Sigmoid colon (tissue), 7 donors: ENCODE results near the gene FOXG1. TPM values are rescaled to one million over a fixed set of nuclear protein-coding genes. Genes with fewer than 3 reads are reported as not detected.

Source experiments
- DNase-seq: peaks from one replicate; pipeline ENCODE4 v3.0.0-alpha.2; 2019
- H3K27ac ChIP-seq, 4 donors: fragments of 200-600 bp; sonication (generic); one replicate each; pipeline ENCODE4 v1.5.1; 2016 to 2019; ENCODE audit warnings: mild to moderate bottlenecking in 1 of 4
- H3K27me3 ChIP-seq, 3 donors: fragments of 200-600 bp; sonication (generic); one replicate each; pipeline ENCODE4 v1.5.1; 2019; ENCODE audit warnings: mild to moderate bottlenecking in 1 of 3
- H3K36me3 ChIP-seq, 4 donors: fragments of 200-600 bp; sonication (generic); one replicate each; pipeline ENCODE4 v1.5.1; 2016 to 2019
- H3K4me1 ChIP-seq, 4 donors: fragments of 200-600 bp; sonication (generic); one replicate each; pipeline ENCODE4 v1.5.1; 2017 to 2019
- H3K4me3 ChIP-seq, 4 donors: fragments of 200-600 bp; sonication (generic); one replicate each; pipeline ENCODE4 v1.5.1; 2017 to 2019; ENCODE audit warnings: mild to moderate bottlenecking in 2 of 4, moderate library complexity in 1 of 4
- H3K9me3 ChIP-seq, 4 donors: fragments of 200-600 bp in 3 of 4; sonication (generic) in 3 of 4; one replicate each; pipeline versions ENCODE4 v1.5.1 to v1.6.1; 2013 to 2019
- CTCF ChIP-seq, 4 experiments: fragments of 450-650 bp in 3 of 4; fragments of 200-600 bp in 1 of 4; IDR thresholded peaks; one replicate each; pipeline ENCODE4 v1.5.1; 2016 to 2019; ENCODE audit warnings: antibody characterized with exemption in 4 of 4, mild to moderate bottlenecking in 3 of 4, moderate library complexity in 2 of 4
- EP300 ChIP-seq, 4 donors: sonication (generic); formaldehyde crosslinking; IDR thresholded peaks; one replicate each; pipeline ENCODE4 v1.6.1; 2017; ENCODE audit warnings: antibody characterized with exemption in 4 of 4
- POLR2A ChIP-seq, 2 donors: fragments of 450-650 bp; IDR thresholded peaks; one replicate each; pipeline ENCODE4 v1.6.1; 2016; ENCODE audit warnings: antibody characterized with exemption in 2 of 2, mild to moderate bottlenecking in 2 of 2, moderate library complexity in 2 of 2
- POLR2AphosphoS5 ChIP-seq, 4 donors: sonication (generic); formaldehyde crosslinking; IDR thresholded peaks; one replicate each; pipeline ENCODE4 v1.6.1; 2017; ENCODE audit warnings: antibody characterized with exemption in 4 of 4
- WGBS, 2 donors: extraction: QIAGEN DNeasy Blood & Tissue Kit; methylation state at CpG; one replicate each; pipeline ENCODE4 v1.1.7; 2013; 5-methylcytosine and 5-hydroxymethylcytosine counted together
- intact Hi-C: fragments of 100-400 bp; cut with DNase I; formaldehyde crosslinking; loops from one replicate; pipeline ENCODE4 v1.15.1; 2023
- polyA plus RNA-seq, 3 donors: library from polyadenylated mRNA; stranded (reverse); fragments of 200-250 nt; gene quantifications; one replicate each; pipeline ENCODE4 v1.2.3, GENCODE V29; 2013
- total RNA-seq, 4 donors: library from RNA; depleted of rRNA; stranded (reverse); fragments of >200 nt; gene quantifications; one replicate each; pipeline ENCODE4 v1.1.0, GENCODE V29; 2016
- donor health status: healthy with polysubstance abuse.
- donor health status: Bipolar disorder and iron deficiency.
- donor health status: healthy.

The FOXG1 gene
- total and polyA plus RNA-seq, 7 donors, result 0.03 TPM; not detected in 6

- 5% methylated on average over 23 of the region's 23 CpGs for WGBS, 2 donors
- Histone ChIP-seq H3K4me1 (peaks cover 0 to 20% (median 13%) of the 10 kb centered on the region in 4 donors), H3K27ac (no peak overlapping the region), H3K27me3 (peaks cover 38 to 94% (median 75%) of the 10 kb centered on the region in 3 donors), H3K9me3 (no peaks in the 10 kb centered on the region), H3K36me3 (no peaks in the 10 kb centered on the region), H3K4me3 (no peak overlapping the region)
- intact Hi-C loops, result loop anchor here (10.0 kb wide), 2 partner anchors 1458 to 1518 kb away; no protein-coding TSS in a partner anchor
- TF ChIP-seq CTCF (IDR thresholded peaks at IDR 0.05), result peak in 2 of 4 experiments; percentile 17 to 28
- TF ChIP-seq EP300 (IDR thresholded peaks at IDR 0.05), result no peak
- no peak for DNase-seq
Measured at GRCh38 chr14:28756884-28757570, 9.6 kb upstream of the FOXG1 start.

- Histone ChIP-seq H3K4me1 (peaks cover 0 to 20% (median 13%) of the 10 kb centered on the region in 4 donors), H3K4me3 (no peak overlapping the region), H3K9me3 (no peaks in the 10 kb centered on the region), H3K27me3 (peaks cover 38 to 95% (median 82%) of the 10 kb centered on the region in 3 donors), H3K27ac (no peak overlapping the region), H3K36me3 (no peaks in the 10 kb centered on the region)
- WGBS, 2 donors, result 16 to 18% methylated on average over 7 of the region's 7 CpGs
- no peak for DNase-seq
- intact Hi-C loops, result loop anchor here (10.0 kb wide), 2 partner anchors 1457 to 1517 kb away; no protein-coding TSS in a partner anchor
- TF ChIP-seq EP300 (IDR thresholded peaks at IDR 0.05) (no peak), POLR2A (IDR thresholded peaks at IDR 0.05) (no peak), POLR2AphosphoS5 (IDR thresholded peaks at IDR 0.05) (no peak), CTCF (IDR thresholded peaks at IDR 0.05) (no peak)
Measured at GRCh38 chr14:28757786-28758185, 8.8 kb upstream of the FOXG1 start.

GRCh38 chr14:28758253-28758884 lies 8.2 kb upstream of the FOXG1 start:
- no peak for DNase-seq
- intact Hi-C loops, result loop anchor here (10.0 kb wide), 2 partner anchors 1456 to 1516 kb away; no protein-coding TSS in a partner anchor
- no peak overlapping the region for H3K4me3 ChIP-seq
- 6 to 9% methylated on average over 12 of the region's 12 CpGs for WGBS, 2 donors
- no peaks in the 10 kb centered on the region for H3K9me3 ChIP-seq
- H3K27ac ChIP-seq, result no peak overlapping the region
- peaks cover 0 to 20% (median 13%) of the 10 kb centered on the region in 4 donors for H3K4me1 ChIP-seq
- TF ChIP-seq EP300 (IDR thresholded peaks at IDR 0.05) (no peak), POLR2AphosphoS5 (IDR thresholded peaks at IDR 0.05) (no peak), POLR2A (IDR thresholded peaks at IDR 0.05) (no peak), CTCF (IDR thresholded peaks at IDR 0.05) (no peak)
- no peaks in the 10 kb centered on the region for H3K36me3 ChIP-seq
- peaks cover 38 to 100% (median 88%) of the 10 kb centered on the region in 3 donors for H3K27me3 ChIP-seq

- TF ChIP-seq POLR2A (IDR thresholded peaks at IDR 0.05) (no peak), EP300 (IDR thresholded peaks at IDR 0.05) (no peak), POLR2AphosphoS5 (IDR thresholded peaks at IDR 0.05) (no peak), CTCF (IDR thresholded peaks at IDR 0.05) (no peak)
- Histone ChIP-seq H3K27me3 (peaks cover 38 to 100% (median 95%) of the 10 kb centered on the region in 3 donors), H3K4me3 (no peak overlapping the region), H3K4me1 (peaks cover 0 to 20% (median 13%) of the 10 kb centered on the region in 4 donors), H3K36me3 (no peaks in the 10 kb centered on the region), H3K9me3 (no peaks in the 10 kb centered on the region), H3K27ac (no peak overlapping the region)
- DNase-seq, result no peak
- intact Hi-C loops, result loop anchor here (10.0 kb wide), 2 partner anchors 1456 to 1516 kb away; no protein-coding TSS in a partner anchor
- 3 to 5% methylated on average over 30 of the region's 30 CpGs for WGBS, 2 donors
Measured at GRCh38 chr14:28758885-28759652, 7.5 kb upstream of the FOXG1 start.
